H9 (cell line): ENCODE data around the gene EPOP. TPM values are rescaled to one million over a fixed set of nuclear protein-coding genes. Genes with fewer than 3 reads are reported as not detected.

Experiments
- DNase-seq: peaks from one replicate; pipeline ENCODE4 v3.0.0-alpha.2; 2017
- H2AFZ ChIP-seq: one replicate; pipeline ENCODE4 v1.6.1; 2013; ENCODE audit warnings: mild to moderate bottlenecking, low read length, control low read depth, moderate library complexity
- H2AK5ac ChIP-seq: 2 replicates; pipeline ENCODE4 v1.6.1; 2013; ENCODE audit warnings: low read length, control low read depth, mixed read lengths; ENCODE audit not compliant: insufficient read length
- H2BK120ac ChIP-seq: one replicate; pipeline ENCODE4 v1.6.1; 2013; ENCODE audit warnings: low read depth, mild to moderate bottlenecking, low read length, control low read depth, inconsistent platforms; ENCODE audit not compliant: poor library complexity, severe bottlenecking
- H2BK12ac ChIP-seq: 2 replicates; pipeline ENCODE4 v1.6.1; 2013; ENCODE audit warnings: low read length, control low read depth, mixed read lengths, low read depth; ENCODE audit not compliant: insufficient read length
- H2BK15ac ChIP-seq: 2 replicates; pipeline ENCODE4 v1.6.1; 2013; ENCODE audit warnings: low read depth, low read length, control low read depth
- H2BK20ac ChIP-seq: one replicate; pipeline ENCODE4 v1.6.1; 2013; ENCODE audit warnings: low read depth, mild to moderate bottlenecking, low read length, control low read depth, inconsistent platforms; ENCODE audit not compliant: poor library complexity, severe bottlenecking
- H2BK5ac ChIP-seq: 2 replicates; pipeline ENCODE4 v1.6.1; 2013; ENCODE audit warnings: low read length, control low read depth, mixed read lengths; ENCODE audit not compliant: insufficient read length
- H3K14ac ChIP-seq: 2 replicates; pipeline ENCODE4 v1.6.1; 2013; ENCODE audit warnings: low read length, control low read depth; ENCODE audit not compliant: insufficient read depth
- H3K18ac ChIP-seq: 2 replicates; pipeline ENCODE4 v1.6.1; 2013; ENCODE audit warnings: low read depth, mild to moderate bottlenecking, mixed read lengths, low read length, control low read depth; ENCODE audit not compliant: insufficient read length
- H3K23ac ChIP-seq: 2 replicates; pipeline ENCODE4 v1.6.1; 2013; ENCODE audit warnings: low read length, control low read depth, mixed read lengths, low read depth; ENCODE audit not compliant: insufficient read length
- H3K23me2 ChIP-seq: 2 replicates; pipeline ENCODE4 v1.6.1; 2013; ENCODE audit warnings: low read depth, mild to moderate bottlenecking, mixed read lengths, low read length, control low read depth; ENCODE audit not compliant: insufficient read length, poor library complexity, severe bottlenecking
- H3K27ac ChIP-seq: 2 replicates; pipeline ENCODE4 v1.5.1; 2013; ENCODE audit warnings: low read length, control low read depth, mixed read lengths, low read depth; ENCODE audit not compliant: insufficient read length
- H3K27me3 ChIP-seq: 2 replicates; pipeline ENCODE4 v1.6.1; 2013; ENCODE audit warnings: low read length, control low read depth, inconsistent platforms; ENCODE audit not compliant: insufficient read depth
- H3K4ac ChIP-seq: 2 replicates; pipeline ENCODE4 v1.6.1; 2013; ENCODE audit warnings: low read depth, mild to moderate bottlenecking, control low read depth, inconsistent platforms, low read length, moderate library complexity
- H3K4me1 ChIP-seq: 2 replicates; pipeline ENCODE4 v1.6.1; 2013; ENCODE audit warnings: low read length, control low read depth, inconsistent platforms; ENCODE audit not compliant: insufficient read depth
- H3K4me2 ChIP-seq: 2 replicates; pipeline ENCODE4 v1.6.1; 2013; ENCODE audit warnings: low read length, control low read depth, mixed read lengths; ENCODE audit not compliant: insufficient read length, insufficient read depth
- H3K56ac ChIP-seq: 2 replicates; pipeline ENCODE4 v1.6.1; 2013; ENCODE audit warnings: low read depth, mild to moderate bottlenecking, mixed read lengths, low read length, control low read depth; ENCODE audit not compliant: insufficient read length
- H3K79me1 ChIP-seq: 2 replicates; pipeline ENCODE4 v1.6.1; 2013; ENCODE audit warnings: low read depth, mild to moderate bottlenecking, moderate library complexity, low read length, control low read depth, inconsistent platforms; ENCODE audit not compliant: insufficient read depth, poor library complexity, severe bottlenecking
- H3K79me2 ChIP-seq: 2 replicates; pipeline ENCODE4 v1.6.1; 2013; ENCODE audit warnings: low read length, control low read depth, inconsistent platforms; ENCODE audit not compliant: insufficient read depth
- H3K9ac ChIP-seq: 2 replicates; pipeline ENCODE4 v1.6.1; 2013; ENCODE audit warnings: low read length, control low read depth, mixed read lengths; ENCODE audit not compliant: insufficient read length; ENCODE audit errors: extremely low read depth
- H3K9me3 ChIP-seq: one replicate; pipeline ENCODE4 v1.6.1; 2013; ENCODE audit warnings: low read depth, low read length, inconsistent platforms; ENCODE audit not compliant: control insufficient read depth
- H3T11ph ChIP-seq: one replicate; pipeline ENCODE4 v1.6.1; 2013; ENCODE audit warnings: mild to moderate bottlenecking, low read length, control low read depth, inconsistent platforms
- H4K20me1 ChIP-seq: one replicate; pipeline ENCODE4 v1.6.1; 2013; ENCODE audit not compliant: control insufficient read depth, insufficient read length, insufficient read depth
- H4K5ac ChIP-seq: 2 replicates; pipeline ENCODE4 v1.6.1; 2013; ENCODE audit warnings: low read depth, mild to moderate bottlenecking, mixed read lengths, low read length, control low read depth; ENCODE audit not compliant: insufficient read length
- H4K8ac ChIP-seq: replicated peaks from 2 replicates; pipeline ENCODE4 v1.6.1; 2013; ENCODE audit warnings: low read length, control low read depth, mixed read lengths, low read depth; ENCODE audit not compliant: insufficient read length
- H4K91ac ChIP-seq: 2 replicates; pipeline ENCODE4 v1.6.1; 2013; ENCODE audit warnings: low read depth, mild to moderate bottlenecking, moderate library complexity, mixed read lengths, low read length, control low read depth; ENCODE audit not compliant: insufficient read length
- H3K27ac Mint-ChIP-seq, 3 experiments: 2 replicates in 2 of 3; 3 replicates in 1 of 3; pipeline ENCODE4 v1.8.0; 2020 to 2021; ENCODE audit warnings: mixed read lengths in 3 of 3, mild to moderate bottlenecking in 1 of 3, moderate library complexity in 1 of 3
- H3K27me3 Mint-ChIP-seq: 2 replicates; pipeline ENCODE4 v1.8.0; 2021; ENCODE audit warnings: low read depth, mild to moderate bottlenecking, moderate library complexity, mixed read lengths
- H3K36me3 Mint-ChIP-seq, 3 experiments: 2 replicates in 2 of 3; 3 replicates in 1 of 3; pipeline ENCODE4 v1.8.0; 2020 to 2021; ENCODE audit warnings: low read depth in 3 of 3, mixed read lengths in 3 of 3; ENCODE audit not compliant: insufficient read depth in 1 of 3
- H3K4me1 Mint-ChIP-seq, 2 experiments: 2 replicates each; pipeline ENCODE4 v1.8.0; 2020; ENCODE audit warnings: mixed read lengths in 2 of 2
- H3K4me3 Mint-ChIP-seq, 2 experiments: 2 replicates in 1 of 2; 3 replicates in 1 of 2; pipeline ENCODE4 v1.8.0; 2020 to 2021; ENCODE audit warnings: mild to moderate bottlenecking in 2 of 2, mixed read lengths in 2 of 2, moderate library complexity in 1 of 2
- H3K9me3 Mint-ChIP-seq, 2 experiments: 2 replicates in 1 of 2; 3 replicates in 1 of 2; pipeline ENCODE4 v1.8.0; 2020; ENCODE audit warnings: mild to moderate bottlenecking in 2 of 2, mixed read lengths in 2 of 2, moderate library complexity in 1 of 2
- CTCF ChIP-seq: fragments of 200-600 bp; sonication (generic); conservative IDR thresholded peaks from 3 replicates; pipeline ENCODE4 v1.8.0; 2021; ENCODE audit warnings: antibody characterized with exemption, mild to moderate bottlenecking
- WGBS: extraction: QIAGEN DNeasy Blood & Tissue Kit; methylation state at CpG from one replicate; pipeline ENCODE4 v1.1.7; 2013; ENCODE audit warnings: missing lambda C conversion rate, low lambda C conversion rate, mixed read lengths; ENCODE audit not compliant: insufficient read length; ENCODE audit errors: extremely low coverage; 5-methylcytosine and 5-hydroxymethylcytosine counted together
- total RNA-seq: library from RNA; stranded (reverse); gene quantifications from 2 replicates; pipeline ENCODE4 v1.2.1, GENCODE V29; 2021

Gene EPOP
- total RNA-seq, 1 experiment from 2014 or later, result 5.9 TPM

GRCh38 chr17:38709864-38710603 is 35.3 kb upstream of the EPOP start:
- Histone ChIP-seq H4K20me1 (no peaks in the 10 kb centered on the region), H2AK5ac (no peak overlapping the region), H3K23ac (no peak overlapping the region), H2BK15ac (no peak overlapping the region), H3K9ac (no peak overlapping the region), H3K79me2 (no peaks in the 10 kb centered on the region), H3K27ac (no peak overlapping the region), H3K27me3 (peaks cover 23% of the 10 kb centered on the region; the same call in 1 of the 2 replicates), H4K5ac (no peak overlapping the region), H3K9me3 (no peaks in the 10 kb centered on the region), H3K18ac (no peak overlapping the region), H4K8ac (no peak overlapping the region), H2BK5ac (no peak overlapping the region), H3K4ac (no peak overlapping the region), H3K79me1 (no peaks in the 10 kb centered on the region), H2AFZ (no peak overlapping the region), H3K23me2 (peaks cover 12% of the 10 kb centered on the region), H3K4me2 (no peak overlapping the region), H3K14ac (no peak overlapping the region), H2BK20ac (no peak overlapping the region), H2BK120ac (no peak overlapping the region), H4K91ac (no peak overlapping the region), H2BK12ac (no peak overlapping the region), H3T11ph (no peak overlapping the region), H3K56ac (no peak overlapping the region), H3K4me1 (peaks cover 7% of the 10 kb centered on the region; the same call in 1 of the 2 replicates)
- no peaks in the 10 kb centered on the region; a peak in 1 of 5 replicates for H3K9me3 Mint-ChIP-seq
- WGBS, result no CpG with 5 or more reads among the region's 13 CpGs
- no peak overlapping the region; a peak in 1 of 5 replicates for H3K4me3 Mint-ChIP-seq
- no peak overlapping the region for H3K27ac Mint-ChIP-seq
- H3K27me3 Mint-ChIP-seq, result peaks cover 64% of the 10 kb centered on the region
- peaks cover 37 to 70% of the 10 kb centered on the region in 2 experiments for H3K4me1 Mint-ChIP-seq
- no peak for TF ChIP-seq CTCF
- H3K36me3 Mint-ChIP-seq, result peaks cover 0 to 13% (median 3%) of the 10 kb centered on the region in 3 experiments
- peak; percentile 27 for DNase-seq
